ENCODE results near the gene LTA4H.

LTA4H gene

DNA sequence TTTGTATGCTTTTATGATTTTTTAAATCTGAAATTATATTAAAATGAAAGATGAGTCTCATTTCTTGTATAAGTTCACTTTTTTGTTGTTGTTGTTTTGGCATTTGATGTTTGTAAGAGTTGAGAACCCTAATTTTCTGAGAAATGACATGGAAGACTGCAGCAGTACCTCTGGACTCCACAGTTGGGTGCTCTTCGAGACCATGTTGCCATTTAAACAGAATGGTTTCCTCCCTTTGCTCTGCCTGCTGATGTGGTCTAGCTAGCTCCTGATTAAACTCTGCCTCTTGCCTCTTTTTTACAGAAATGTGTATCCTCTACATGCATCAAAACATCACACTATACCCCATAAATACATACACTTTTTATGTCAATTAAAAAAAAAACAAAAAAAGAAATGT lies 5.8 kb upstream of the LTA4H start:
- intact Hi-C loops (cut with DNase I), result no loop called here
- no peak for DNase-seq

DNA sequence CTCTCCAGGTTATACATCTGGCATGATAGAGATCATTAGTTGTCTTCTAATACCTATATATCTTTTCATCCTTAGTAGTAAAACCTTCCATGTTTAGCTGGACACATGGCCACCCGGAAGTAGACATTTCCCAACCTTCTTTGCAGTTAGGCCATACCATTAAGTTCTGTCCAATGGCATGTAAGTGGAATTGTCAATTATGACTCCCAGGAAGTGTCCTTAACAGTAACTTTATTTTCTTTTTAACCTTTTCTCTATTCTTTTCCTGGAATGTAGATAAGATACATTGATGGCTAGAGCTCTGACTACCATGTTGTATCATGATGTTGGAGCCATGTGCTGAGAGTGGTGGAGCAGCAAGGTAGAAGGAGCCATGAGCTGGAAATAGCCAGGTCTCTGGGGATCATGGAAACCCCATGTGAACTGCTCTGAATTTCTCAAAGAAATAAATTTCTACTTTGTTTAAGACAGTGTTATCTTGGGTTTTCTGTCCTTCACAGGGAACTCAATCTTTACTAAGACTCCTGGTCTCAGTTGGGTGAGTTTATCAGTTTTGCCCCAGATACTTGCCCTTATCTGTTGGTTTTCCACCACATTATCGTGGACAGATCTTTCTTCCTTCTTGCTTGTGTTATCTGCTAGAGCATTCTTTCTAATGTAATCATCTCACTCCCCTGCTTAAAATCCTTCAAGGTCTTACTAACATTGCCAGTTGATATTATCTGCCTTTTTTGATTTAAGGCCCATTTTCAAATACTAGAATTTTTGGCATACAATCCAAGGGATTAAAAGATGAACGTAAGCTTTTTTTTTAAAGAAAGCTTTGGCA lies 5.1 kb upstream of the LTA4H start:
- DNase-seq, result no peak
- intact Hi-C loops (cut with DNase I), result no loop called here

DNA sequence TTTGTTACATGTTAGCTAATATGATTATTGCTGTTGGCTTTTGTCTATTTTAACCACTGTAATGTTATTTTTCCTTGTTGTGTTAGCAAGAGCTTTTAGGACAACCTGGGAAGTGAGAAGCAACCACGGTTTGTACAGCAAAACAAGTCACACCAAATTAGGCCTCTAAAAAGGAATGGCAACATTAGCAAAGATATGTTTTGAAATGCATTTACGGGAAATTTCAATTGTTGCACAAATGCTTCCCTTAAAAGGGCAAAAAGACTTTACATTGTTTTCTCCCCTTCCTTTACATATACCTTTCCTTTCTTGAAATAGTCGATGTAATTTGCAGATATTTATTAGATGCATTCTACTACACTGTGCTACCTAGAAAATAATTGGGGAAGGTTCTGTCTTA lies 4.1 kb upstream of the LTA4H start:
- intact Hi-C loops (cut with DNase I), result no loop called here
- DNase-seq, result no peak

DNA sequence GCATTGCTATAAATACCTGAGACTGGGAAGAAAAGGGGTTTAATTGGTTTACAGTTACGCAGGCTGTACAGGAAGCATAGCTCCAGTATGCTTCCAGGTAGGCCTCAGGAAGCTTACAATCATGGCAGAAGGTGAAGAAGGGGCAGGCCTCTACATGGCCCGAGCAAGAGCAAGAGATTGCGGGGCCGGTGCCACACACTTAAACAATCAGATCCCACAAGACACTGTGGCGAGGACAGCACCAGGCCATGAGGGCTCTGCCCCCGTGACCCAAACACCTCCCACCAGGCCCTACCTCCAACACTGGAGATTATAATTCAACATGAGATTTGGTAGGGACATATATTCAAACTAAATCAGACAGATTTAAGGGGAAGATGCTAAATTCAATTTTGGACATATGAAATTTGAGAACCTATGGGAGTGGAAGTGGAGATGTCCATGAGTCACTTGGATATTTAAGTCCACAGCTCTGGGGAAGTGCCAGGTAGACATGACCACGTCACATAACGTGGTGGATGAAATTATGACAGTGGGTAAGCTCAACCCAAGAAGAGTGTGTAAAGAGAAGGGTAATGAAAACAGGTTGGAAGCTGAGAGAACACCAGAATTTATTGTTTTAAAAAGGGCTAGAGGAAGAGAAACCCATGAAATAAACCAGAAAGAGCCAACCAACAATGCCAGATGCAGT lies 1.5 kb upstream of the LTA4H start:
- DNase-seq, result no peak
- intact Hi-C loops (cut with DNase I), result no loop called here

DNA sequence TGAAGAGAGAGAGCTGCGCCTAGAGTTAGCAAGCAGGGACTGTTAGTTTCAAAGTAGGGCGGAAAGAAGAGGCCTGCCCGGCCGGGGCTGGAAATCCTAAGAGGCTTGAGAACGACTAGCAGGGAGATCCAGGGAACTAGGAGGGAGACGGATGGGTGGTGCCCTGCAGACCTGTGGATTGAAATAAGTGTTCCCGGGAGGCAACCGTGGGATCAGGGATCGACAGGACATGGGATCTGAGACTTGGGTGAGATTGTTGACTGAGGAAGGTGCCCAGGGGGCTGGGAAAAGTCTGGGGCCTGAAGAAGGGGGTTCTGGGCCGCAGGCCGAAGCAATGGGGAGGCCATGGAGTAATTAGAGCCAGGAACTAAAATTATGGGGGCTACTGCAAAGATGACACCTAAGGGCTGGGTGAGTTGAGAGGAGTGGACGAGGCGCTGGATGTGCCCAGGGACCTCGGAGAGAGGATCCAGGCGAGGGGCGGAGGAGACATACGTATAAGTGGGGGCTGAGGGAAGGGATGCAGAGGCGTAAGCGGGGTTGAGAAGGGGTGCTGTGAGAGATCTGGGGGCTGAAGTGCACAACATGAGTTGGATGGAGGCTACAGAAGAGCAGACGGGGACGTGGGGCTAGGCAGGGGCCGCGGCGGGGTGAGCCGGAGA lies 635 bp downstream of the LTA4H start:
- intact Hi-C loops (cut with DNase I), result no loop called here
- DNase-seq, result peak in 40 of 42 donors; percentile 10 to 68 (median 30)

DNA sequence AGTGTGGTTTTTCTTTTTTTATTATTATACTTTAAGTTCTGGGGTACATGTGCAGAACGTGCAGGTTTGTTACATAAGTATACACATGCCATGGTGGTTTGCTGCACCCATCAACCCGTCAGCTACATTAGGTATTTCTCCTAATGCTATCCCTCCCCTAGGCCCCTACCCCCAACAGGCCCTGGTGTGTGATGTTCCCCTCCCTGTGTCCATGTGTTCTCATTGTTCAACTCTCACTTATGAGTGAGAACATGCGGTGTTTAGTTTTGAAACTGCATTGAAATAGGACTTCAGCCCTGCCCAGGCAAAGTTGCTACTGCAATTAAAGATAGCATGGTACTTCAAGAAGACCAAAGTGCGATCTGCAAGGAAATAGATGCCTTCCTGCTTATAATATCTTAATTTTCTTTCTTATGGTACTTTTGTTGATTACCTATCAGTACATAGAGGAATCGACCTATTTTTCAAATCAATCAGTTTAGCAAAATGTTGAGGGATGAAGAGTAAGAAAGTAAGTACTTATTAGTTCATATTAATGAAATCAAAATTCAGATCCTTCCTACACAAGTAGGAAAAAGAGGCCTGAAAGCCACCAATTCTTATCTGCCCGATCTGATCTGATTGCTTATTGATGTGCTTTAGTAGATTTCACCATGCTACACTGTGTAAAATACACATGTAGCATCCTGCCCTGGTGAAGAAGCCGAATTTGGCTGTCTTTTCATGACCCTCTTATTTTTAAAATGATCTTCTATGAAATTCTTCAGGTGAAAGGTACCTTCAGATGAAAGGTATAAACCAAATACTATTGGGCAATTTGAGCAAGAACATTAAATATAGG lies 1.6 kb downstream of the LTA4H start:
- intact Hi-C loops (cut with DNase I), result no loop called here
- no peak for DNase-seq

DNA sequence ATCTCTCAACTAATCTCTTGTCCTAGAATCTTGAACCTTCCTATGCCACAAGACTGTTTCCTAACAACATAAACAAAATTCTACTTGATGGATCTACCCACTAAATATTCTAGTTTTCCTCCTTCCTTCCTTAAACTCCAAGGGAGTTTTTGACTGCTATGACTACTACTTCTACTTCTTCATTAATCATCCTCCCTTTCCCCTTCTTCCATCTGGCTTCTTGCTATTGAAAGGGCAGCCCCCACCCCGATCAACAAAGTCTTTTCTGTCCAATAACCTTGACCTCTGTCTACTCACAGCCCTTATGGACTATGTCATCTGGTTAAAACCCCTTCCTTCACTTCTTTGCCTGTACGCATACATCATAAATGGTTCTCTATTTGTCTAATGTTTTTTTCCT lies 5.6 kb downstream of the LTA4H start:
- DNase-seq, result no peak
- intact Hi-C loops (cut with DNase I), result no loop called here

DNA sequence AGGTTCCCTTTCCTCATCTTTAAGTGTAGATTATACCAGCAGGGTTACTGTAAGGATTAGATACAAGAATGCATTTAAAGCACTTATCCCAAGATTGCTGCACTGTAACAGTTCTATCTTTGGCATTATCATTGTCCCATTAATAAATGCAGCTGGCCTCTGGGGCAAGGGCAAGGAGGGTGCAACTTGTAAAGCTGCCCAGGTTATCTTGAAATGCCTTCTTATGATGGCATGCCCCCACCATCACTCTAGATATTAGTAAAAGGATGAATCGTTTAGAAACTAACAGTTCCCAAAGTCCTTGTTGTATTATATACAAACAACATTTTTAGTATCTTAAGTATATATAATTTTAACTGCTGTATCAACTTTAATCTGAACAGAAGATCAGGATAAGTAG lies 6.8 kb downstream of the LTA4H start:
- intact Hi-C loops (cut with DNase I), result no loop called here
- no peak for DNase-seq

DNA sequence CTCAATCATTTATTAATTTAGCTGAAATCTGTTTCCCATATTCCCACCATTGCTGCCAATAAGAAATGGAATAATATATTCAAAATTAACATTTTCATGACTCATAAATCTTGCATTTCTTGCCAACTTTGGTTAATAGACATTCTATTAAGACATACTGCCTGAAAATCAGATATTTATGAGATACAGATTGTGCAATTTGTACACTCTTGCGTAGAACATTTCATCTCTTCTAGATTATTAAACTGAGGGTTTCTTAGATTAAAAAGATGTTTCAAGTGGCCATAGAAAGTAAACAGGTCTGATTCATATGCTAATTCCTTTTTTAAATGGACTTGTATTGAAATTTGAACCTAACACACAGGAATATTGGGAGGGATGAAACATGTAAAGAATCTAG lies 9.1 kb downstream of the LTA4H start:
- DNase-seq, result no peak
- intact Hi-C loops (cut with DNase I), result no loop called here

DNA sequence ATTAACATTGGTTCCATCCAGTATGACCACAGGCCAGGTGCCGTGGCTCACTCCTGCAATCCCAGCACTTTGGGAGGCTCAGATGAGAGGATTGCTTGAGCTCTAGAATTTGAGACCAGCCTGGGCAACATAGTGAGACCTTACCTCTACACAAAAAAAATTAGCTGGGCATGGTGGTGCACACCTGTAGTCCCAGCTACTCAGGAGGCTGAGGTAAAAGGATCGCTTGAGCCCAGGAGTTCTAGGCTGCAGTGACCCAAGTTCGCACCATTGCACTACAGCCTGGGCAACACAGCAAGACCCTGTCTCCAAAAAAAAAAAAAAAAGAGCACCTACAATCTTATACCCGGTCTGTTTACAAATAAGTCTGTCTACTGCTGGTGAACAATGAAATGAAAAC lies 9.9 kb downstream of the LTA4H start:
- intact Hi-C loops (cut with DNase I), result no loop called here
- DNase-seq, result no peak

DNA sequence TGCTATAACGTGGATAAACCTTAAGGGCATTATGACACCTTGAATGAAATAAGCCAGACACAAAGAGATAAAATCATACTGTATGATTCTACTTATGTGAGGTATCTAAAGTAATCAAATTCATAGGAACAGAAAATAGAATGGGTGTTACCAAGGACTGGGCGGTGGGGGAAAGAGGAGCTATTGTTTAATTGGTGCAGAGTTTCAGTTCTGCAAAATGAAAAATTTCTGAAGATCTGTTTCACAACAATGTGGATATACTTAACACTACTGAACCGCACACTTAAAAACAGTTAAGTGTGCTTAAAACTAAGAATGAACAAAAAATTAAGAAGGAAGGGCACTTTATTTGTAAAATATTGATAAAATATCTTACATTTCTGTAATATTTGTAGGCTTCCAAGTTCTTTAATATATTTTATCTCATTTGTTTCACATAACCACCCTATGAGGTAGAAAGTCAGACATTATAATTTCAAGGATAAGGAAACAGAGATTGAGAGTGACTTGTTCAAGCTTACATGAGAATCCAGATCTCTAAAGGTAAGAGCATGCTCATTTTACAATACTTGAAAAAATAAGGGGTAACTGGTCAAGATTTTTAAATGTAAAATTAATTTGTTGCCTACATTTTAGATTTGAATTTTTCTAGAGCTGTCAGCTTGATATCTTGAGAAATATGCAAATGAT lies 14.9 kb downstream of the LTA4H start:
- no peak for DNase-seq
- intact Hi-C loops (cut with DNase I), result no loop called here

DNA sequence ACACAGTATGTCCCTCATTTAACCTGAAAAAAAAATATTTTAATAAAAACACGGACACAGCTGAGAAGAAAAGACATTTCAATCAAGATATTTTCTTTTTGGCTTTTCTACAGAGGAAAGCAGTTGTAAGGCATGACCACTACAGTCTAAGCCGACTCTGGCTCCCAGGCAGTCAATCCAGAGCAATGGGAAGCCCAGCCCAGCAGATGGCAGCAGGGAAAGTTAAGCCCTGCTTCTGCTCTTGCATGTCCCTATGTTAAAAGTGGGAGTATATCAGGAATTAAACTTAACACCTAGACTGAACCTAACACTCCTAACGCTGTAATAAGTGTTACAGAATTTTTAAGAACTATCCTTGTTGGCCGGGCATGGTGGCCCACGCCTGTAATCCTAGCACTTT lies 19.7 kb downstream of the LTA4H start:
- DNase-seq, result peak in 9 of 42 donors; percentile 16 to 53 (median 21)
- intact Hi-C loops (cut with DNase I), result no loop called here

DNA sequence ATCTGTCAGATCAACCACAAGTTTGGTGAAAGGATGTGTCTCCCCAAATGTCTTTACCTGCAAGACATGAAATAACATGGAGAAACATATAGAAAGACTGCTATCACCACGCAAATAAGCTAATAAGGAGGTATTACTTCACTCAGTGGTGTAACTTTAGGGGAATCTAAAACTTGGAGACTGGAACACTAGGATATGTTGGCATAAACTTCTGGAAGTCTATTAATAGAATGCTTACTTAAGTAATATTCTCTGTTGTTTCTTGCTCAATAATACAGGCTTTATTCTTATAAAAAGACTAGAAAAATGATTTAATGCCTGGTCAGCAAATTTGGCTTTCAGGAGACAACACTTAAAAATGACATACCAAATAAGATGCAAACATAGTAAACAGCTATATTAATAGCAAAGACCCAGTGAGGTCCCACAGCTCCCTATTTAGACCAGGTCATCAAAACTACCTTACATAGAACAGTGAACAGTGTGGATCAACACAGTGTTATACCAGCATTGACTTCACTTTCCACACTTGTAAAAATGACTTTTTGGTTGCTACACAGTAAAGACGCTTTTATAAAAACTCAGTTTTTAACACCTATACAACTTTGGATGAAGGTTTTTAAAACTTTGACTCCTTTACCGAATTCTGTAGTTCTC lies 20.3 kb downstream of the LTA4H start:
- intact Hi-C loops (cut with DNase I), result no loop called here
- DNase-seq, result no peak

DNA sequence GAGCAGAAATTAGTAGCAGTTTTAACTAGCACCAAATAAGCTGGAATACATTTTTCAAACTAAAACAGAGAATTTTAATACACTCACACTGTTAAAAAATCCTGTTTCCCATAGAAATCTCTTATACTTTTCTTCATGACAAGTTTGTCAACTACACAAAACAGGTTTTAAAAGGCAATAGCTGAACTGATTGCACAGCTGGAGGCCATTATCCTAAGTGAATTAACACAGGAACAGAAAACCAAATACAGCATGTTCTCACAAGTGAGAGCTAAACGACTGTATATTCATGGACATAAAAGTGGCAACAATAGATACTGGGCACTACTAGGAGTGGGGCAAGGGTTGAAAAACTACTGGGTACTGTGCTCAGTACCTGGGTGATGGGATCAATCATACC lies 27.7 kb downstream of the LTA4H start:
- intact Hi-C loops (cut with DNase I), result no loop called here
- no peak for DNase-seq

DNA sequence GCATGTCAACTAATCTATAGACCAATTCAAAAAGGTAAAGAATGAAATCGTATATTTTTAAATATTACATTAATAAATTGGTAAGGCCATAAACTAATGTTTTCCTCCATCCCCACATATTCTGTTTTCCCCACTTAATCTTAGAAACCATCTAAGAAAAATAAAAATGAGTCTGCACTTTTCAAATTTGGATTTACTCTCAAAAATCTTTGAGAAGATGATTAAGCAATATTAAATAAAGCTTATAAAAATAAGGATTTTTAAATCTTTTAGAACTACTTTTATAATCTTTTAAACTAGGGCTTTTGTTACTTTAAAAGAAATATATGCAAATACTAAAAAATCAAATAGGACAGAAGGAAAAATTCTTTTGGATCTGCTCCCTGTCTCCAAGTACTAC lies 28.7 kb downstream of the LTA4H start:
- intact Hi-C loops (cut with DNase I), result no loop called here
- no peak for DNase-seq

DNA sequence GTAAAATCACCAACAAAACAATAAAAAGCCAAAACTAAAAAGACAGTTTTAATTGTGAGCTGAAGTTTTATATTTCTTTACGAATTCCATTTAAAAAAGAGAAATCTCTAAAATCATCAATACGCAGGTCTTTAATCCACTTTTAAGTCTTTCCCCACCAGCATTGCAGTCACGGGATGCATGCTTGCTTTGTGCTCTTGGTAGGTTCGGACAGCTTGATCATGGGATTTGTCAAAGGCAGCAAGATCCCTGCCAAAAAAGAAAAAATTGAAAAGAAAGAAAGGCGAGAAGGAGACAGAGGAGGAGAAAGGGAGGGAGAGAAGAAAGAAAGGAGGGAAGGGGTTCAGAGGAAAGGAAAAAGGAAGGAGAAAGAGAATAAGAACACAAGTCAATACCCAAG lies 34.5 kb downstream of the LTA4H start:
- DNase-seq, result no peak
- intact Hi-C loops (cut with DNase I), result no loop called here

DNA sequence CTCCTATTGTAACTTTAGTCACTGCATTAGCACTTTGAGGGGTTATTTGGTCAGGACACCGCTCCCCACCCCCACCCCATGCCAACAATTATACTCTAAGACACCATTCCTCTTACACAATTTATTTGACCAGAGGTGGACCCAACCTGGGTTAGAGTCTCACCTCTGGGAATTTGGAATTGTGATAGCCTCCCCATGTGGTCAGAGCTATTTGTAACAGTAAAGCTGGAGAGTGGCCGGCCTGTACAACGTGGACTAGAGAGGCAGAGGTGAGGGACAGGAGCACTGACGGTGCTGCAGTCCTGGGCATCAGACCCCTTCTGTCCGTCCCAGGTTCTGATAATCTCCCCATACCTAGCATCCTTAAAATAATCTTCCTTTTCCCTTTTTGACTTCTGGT lies 35.9 kb downstream of the LTA4H start:
- intact Hi-C loops (cut with DNase I), result no loop called here

DNA sequence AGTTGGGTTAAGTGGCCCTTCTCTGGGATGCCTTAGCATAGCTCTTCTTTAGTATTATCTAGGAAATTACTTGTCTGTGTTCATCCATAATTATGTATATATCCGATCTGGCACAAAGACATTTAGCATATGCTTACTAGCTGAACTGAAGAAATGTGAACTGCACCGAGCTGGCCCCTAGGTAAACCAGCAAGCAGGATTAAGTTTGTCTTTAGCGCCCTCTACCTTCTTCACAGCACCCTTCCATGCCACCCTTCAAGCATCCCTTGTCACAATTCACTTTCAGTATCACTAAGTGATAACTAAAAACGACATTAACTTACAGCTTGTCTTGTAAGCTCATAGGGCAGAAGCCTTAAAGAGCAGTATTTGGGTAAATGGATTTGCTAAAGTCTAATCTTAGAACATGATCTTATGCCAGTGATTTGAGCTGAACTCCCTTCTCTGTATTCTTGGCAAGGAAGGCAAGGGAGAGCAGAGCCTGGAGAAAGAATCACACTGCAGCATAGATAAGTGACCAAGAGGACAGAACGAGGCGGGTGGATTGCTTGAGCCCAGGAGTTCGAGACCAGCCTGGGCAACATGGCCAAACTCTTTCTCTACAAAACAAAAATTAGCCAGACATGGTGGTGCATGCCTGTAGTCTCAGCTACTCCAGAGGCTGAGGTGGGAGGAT lies 36.6 kb downstream of the LTA4H start:
- peak in 37 of 42 donors; percentile 6 to 81 (median 58) for DNase-seq
- intact Hi-C loops (cut with DNase I), result no loop called here

More for the DNA sequence above, 35.9 kb downstream of the LTA4H start:
- no peak for DNase-seq

Measured in head of caudate nucleus (tissue), 42 donors.